NB4 (cell line): Measurements from ENCODE around the gene TSPYL4.
"Not testable (repeated sequence)": the region's sequence is repeated elsewhere in the genome, so short reads cannot be mapped to it uniquely, and the experiment has no call there.

Experiments
- DNase-seq: peaks from one replicate; pipeline ENCODE4 v3.0.0; 2010; ENCODE audit warnings: low read depth
- H3K4me3 ChIP-seq: one replicate; pipeline ENCODE4 v1.5.1; 2011; ENCODE audit warnings: mild to moderate bottlenecking, low read depth, low read length, moderate library complexity
- CTCF ChIP-seq: IDR thresholded peaks from one replicate; pipeline ENCODE4 v1.5.1; 2012; ENCODE audit warnings: low read depth, low read length
- MAX ChIP-seq: IDR thresholded peaks from 2 replicates; pipeline ENCODE4 v1.6.1; 2011; ENCODE audit warnings: low read depth, low read length
- MYC ChIP-seq: IDR thresholded peaks from 2 replicates; pipeline ENCODE4 v1.6.1; 2011; ENCODE audit warnings: low read depth, low read length
- POLR2A ChIP-seq: IDR thresholded peaks from 2 replicates; pipeline ENCODE4 v1.6.1; 2011; ENCODE audit warnings: mild to moderate bottlenecking; ENCODE audit not compliant: insufficient read length; ENCODE audit errors: extremely low read depth

TSPYL4 gene

GRCh38 chr6:116286773-116287358 is 33.0 kb upstream of the TSPYL4 start:
- TF ChIP-seq CTCF (no peak), MAX (no peak), MYC (no peak), POLR2A (no peak)
- no peak overlapping the region for H3K4me3 ChIP-seq
- no peak for DNase-seq

DNA sequence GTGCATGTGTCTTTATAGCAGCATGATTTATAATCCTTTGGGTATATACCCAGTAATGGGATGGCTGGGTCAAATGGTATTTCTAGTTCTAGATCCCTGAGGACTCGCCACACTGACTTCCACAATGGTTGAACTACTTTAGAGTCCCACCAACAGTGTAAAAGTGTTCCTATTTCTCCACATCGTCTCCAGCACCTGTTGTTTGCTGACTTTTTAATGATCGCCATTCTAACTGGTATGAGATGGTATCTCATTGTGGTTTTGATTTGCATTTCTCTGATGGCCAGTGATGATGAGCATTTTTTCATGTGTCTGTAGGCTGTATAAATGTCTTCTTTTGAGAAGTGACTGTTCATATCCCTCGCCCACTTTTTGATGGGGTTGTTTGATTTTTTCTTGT is 31.1 kb upstream of the TSPYL4 start:
- H3K4me3 ChIP-seq, result not testable (repeated sequence)

DNA sequence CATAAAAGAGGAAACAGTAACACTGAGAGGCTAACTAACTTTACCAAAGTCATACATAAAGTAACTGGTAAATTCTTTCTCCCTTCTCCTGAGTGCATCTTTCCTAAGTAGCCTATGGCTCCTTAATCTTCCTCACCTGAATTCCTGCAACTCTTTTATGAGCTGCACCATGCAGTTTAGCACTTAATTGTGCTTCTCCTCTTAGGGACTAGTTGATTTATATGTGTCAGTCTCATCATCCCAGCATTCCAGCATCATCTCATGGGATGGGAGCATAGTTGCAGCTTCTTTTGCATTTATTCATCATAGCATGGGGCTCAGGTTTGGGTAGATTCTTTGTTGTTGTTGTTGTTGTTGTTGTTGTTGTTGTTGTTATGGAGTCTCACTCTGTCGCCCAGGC is 29.3 kb upstream of the TSPYL4 start:
- H3K4me3 ChIP-seq, result no peak overlapping the region
- no peak for DNase-seq
- TF ChIP-seq CTCF, result no peak
- no peak for TF ChIP-seq MAX
- no peak for TF ChIP-seq MYC

More for the DNA sequence above, 31.1 kb upstream of the TSPYL4 start:
- DNase-seq, result not testable (repeated sequence)

DNA sequence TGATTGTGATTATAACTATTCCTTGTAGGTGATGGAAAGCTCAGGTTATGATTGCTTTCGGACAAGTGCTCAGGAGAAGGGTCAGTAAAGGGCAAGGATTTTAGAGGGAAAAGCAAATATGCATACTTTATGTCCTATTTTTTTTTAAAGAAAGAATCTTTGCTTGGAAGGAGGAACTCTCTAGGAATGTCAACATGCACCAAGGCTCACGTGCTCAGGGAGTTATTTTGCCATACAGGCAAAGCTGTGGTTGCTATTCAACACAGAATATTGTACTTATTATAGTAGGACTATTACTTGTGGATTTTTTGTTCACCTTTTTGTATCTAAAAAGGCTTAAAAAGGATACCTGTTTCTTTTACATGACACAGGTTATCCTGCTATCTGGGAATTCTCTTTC is 28.8 kb upstream of the TSPYL4 start:
- TF ChIP-seq POLR2A (no peak), CTCF (no peak)
- DNase-seq, result no peak
- H3K4me3 ChIP-seq, result no peak overlapping the region

DNA sequence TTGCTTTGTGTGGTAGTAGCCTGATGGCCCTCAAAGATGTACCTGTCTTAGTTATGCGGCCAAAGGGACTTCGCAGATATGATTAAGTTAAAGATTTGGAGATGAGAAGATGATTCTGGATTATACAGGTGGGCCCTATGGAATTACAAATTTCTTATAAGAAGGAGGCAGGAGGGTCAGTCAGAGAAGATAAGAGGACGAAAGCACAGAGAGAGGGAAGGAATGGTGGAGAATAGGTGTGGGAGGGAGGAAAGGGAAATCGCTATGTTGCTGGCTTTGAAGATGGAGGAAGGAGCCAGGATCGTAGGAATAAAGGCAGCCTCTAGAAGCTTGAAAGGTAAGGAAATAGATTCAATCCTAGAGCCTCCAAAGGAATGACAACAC is 27.1 kb upstream of the TSPYL4 start:
- TF ChIP-seq MAX (no peak), MYC (no peak), POLR2A (no peak), CTCF (no peak)
- no peak for DNase-seq
- H3K4me3 ChIP-seq, result peak overlapping the region; percentile 86

DNA sequence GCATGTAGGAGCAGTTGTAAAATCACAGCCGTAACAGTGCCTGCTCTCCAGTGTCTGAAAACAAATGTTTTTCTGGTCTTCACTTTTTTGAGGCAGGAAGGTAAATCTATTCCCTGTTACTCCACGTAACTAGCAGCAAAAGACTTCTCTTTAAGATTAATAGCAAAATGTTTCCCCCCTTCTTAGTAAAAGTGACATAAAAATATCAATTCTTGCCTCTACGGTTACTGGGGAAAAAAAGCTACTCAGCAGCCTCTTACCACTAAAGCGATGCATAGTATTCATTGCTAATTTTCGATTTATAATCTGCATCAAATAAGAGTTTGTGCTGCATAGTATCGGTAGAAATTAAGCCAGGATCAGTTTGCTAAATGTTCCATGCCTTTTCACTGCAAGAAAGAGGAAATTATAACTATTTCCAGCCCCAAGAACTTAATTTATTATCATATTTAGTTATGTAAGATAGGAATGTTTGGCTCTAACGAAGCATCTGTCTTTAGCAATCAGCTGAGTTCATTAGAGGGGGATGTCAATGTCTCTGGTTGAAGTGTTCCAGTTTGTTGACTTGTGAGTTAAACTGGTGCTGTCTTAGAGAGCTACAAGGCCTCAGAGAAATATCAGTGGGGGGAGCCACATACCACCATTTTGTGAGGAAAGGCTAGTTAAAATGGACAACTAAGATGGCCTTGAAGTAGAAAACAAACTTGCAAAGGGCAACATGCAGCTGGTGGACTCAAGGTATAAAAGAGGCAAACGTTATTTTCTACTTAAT is 26.5 kb upstream of the TSPYL4 start:
- H3K4me3 ChIP-seq, result peak overlapping the region; percentile 86
- peak; percentile 40 for DNase-seq
- no peak for TF ChIP-seq CTCF
- no peak for TF ChIP-seq MAX
- no peak for TF ChIP-seq POLR2A
- no peak; the same call in 1 of the 2 replicates for TF ChIP-seq MYC
